GM18909 (cell line): ENCODE measurements around the gene THTPA.

Experiments
- ATAC-seq: cut with Tn5 transposase; IDR thresholded peaks from one replicate; pipeline ENCODE4 v1.9.1; 2021; ENCODE audit warnings: mild to moderate bottlenecking; ENCODE audit not compliant: unreplicated experiment, poor library complexity

The THTPA gene

GRCh38 chr14:23565626-23566025, 9.6 kb downstream of the THTPA start:
- no peak for ATAC-seq

- no peak for ATAC-seq
Observed at GRCh38 chr14:23566112-23566777, 10.2 kb downstream of the THTPA start.

- ATAC-seq: peak; percentile 8
Observed at GRCh38 chr14:23566778-23567185, 10.7 kb downstream of the THTPA start.

- ATAC-seq: peak; percentile 90
Observed at GRCh38 chr14:23567186-23568020, 11.3 kb downstream of the THTPA start, which contains the start of gene AP1G2. Gene AP1G2 (minus strand): TSS chr14:23567791. CDS start chr14:23567314, 477 bp downstream.

GRCh38 chr14:23568021-23568599, 12.0 kb downstream of the THTPA start:
- ATAC-seq: no peak

GRCh38 chr14:23568600-23569331, 12.7 kb downstream of the THTPA start:
- ATAC-seq: no peak

- ATAC-seq: no peak
Observed at GRCh38 chr14:23569443-23570151, 13.5 kb downstream of the THTPA start.

GRCh38 chr14:23570806-23571483, 14.9 kb downstream of the THTPA start:
- ATAC-seq: no peak

GRCh38 chr14:23571701-23572523, 15.8 kb downstream of the THTPA start:
- ATAC-seq: no peak

GRCh38 chr14:23572524-23572828, 16.4 kb downstream of the THTPA start:
- no peak for ATAC-seq

- ATAC-seq: no peak
Observed at GRCh38 chr14:23572836-23573235, 16.8 kb downstream of the THTPA start.

- no peak for ATAC-seq
Observed at GRCh38 chr14:23573384-23574015, 17.4 kb downstream of the THTPA start.

GRCh38 chr14:23577004-23577681, 21.1 kb downstream of the THTPA start:
- no peak for ATAC-seq

GRCh38 chr14:23577710-23578392, 21.8 kb downstream of the THTPA start:
- no peak for ATAC-seq

GRCh38 chr14:23578560-23579310, 22.7 kb downstream of the THTPA start, which contains the start of gene JPH4:
Gene JPH4 (minus strand): TSS chr14:23578790. CDS start chr14:23577453, 1,337 bp downstream.
- no peak for ATAC-seq

GRCh38 chr14:23579311-23579630, 23.2 kb downstream of the THTPA start:
- no peak for ATAC-seq

GRCh38 chr14:23579739-23580138, 23.7 kb downstream of the THTPA start:
- ATAC-seq: no peak
